Esophagus squamous epithelium (tissue), 5 donors: ENCODE data around the gene TFPT. TPM values are rescaled to one million over a fixed set of nuclear protein-coding genes. Genes with fewer than 3 reads are reported as not detected.

Source experiments
- DNase-seq: peaks from one replicate; lab custom pipeline; 2025; lab: John Stamatoyannopoulos, UW
- H3K27ac ChIP-seq, 4 donors: fragments of 200-600 bp; sonication (generic); one replicate each; pipeline ENCODE4 v1.5.1; 2016 to 2019; ENCODE audit warnings: mild to moderate bottlenecking in 1 of 4
- H3K27me3 ChIP-seq, 4 donors: fragments of 200-600 bp; sonication (generic); 1 replicate in 3 of 4; 2 replicates in 1 of 4; pipeline versions ENCODE4 v1.5.1 to v1.6.0; 2017 to 2021; ENCODE audit warnings: antibody characterized with exemption in 1 of 4
- H3K36me3 ChIP-seq, 3 donors: fragments of 200-600 bp; sonication (generic); one replicate each; pipeline ENCODE4 v1.5.1; 2016 to 2019
- H3K4me1 ChIP-seq, 3 donors: fragments of 200-600 bp; sonication (generic); one replicate each; pipeline ENCODE4 v1.5.1; 2017 to 2019
- H3K4me3 ChIP-seq, 4 donors: fragments of 200-600 bp; sonication (generic); 1 replicate in 3 of 4; 2 replicates in 1 of 4; pipeline ENCODE4 v1.5.1; 2016 to 2019; ENCODE audit warnings: mild to moderate bottlenecking in 2 of 4, moderate library complexity in 1 of 4
- H3K9me3 ChIP-seq, 3 donors: fragments of 200-600 bp; sonication (generic); one replicate each; pipeline ENCODE4 v1.5.1; 2016 to 2019
- POLR2A ChIP-seq, 4 donors: fragments of 450-650 bp; IDR thresholded peaks; one replicate each; pipeline ENCODE4 v1.6.1; 2017; ENCODE audit warnings: antibody characterized with exemption in 4 of 4, mild to moderate bottlenecking in 4 of 4, moderate library complexity in 3 of 4
- WGBS, 2 donors: methylation state at CpG; one replicate each; pipeline ENCODE4 v1.1.5; 2018; 5-methylcytosine and 5-hydroxymethylcytosine counted together
- intact Hi-C: fragments of 100-400 bp; cut with DNase I; formaldehyde crosslinking; loops from one replicate; pipeline ENCODE4 v1.15.0; 2022
- total RNA-seq, 4 donors: library from RNA; depleted of rRNA; stranded (reverse); fragments of >200 nt; gene quantifications; one replicate each; pipeline ENCODE4 v1.1.0, GENCODE V29; 2016
- TF ChIP-seq, protein P1 (sequence below), 6 experiments: fragments of 450-650 bp in 4 of 6; fragments of 200-600 bp in 2 of 6; sonication (generic) in 2 of 6; IDR thresholded peaks; one replicate each; pipeline ENCODE4 v1.5.1; 2016 to 2019; ENCODE audit warnings: antibody characterized with exemption in 6 of 6, mild to moderate bottlenecking in 4 of 6, moderate library complexity in 4 of 6
- donor health status: DM: yes; HTN: yes; CAD: no.

Gene TFPT
- total RNA-seq, 4 donors from 2014 or later = 6.1 to 9.0 (median 7.4) TPM

DNA sequence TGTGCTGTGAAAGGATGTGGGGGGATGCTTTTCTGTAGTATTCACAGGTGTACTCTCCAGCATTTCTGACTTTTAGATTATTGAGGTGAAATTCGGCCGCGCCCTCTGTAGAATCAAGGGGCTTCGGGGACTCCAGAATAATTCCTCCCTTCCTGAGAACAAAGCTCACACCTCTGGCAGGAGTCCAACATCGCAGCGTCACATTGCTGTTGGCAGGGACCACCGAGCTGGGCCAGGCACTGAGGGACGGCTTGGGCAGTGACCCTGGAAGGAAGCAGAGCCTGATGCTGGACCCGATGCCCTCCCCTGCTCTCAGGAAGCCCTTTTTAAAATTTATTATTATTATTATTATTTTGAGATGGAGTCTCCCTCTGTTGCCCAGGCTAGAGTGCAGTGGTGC, 40.6 kb downstream of the TFPT start:
- H3K4me3 ChIP-seq = no peak overlapping the region
- no peaks in the 10 kb centered on the region for H3K36me3 ChIP-seq
- WGBS, 2 donors = 56 to 75% methylated on average over 8 of the region's 9 CpGs
- no peaks in the 10 kb centered on the region for H3K27me3 ChIP-seq
- TF ChIP-seq, protein P1, sequence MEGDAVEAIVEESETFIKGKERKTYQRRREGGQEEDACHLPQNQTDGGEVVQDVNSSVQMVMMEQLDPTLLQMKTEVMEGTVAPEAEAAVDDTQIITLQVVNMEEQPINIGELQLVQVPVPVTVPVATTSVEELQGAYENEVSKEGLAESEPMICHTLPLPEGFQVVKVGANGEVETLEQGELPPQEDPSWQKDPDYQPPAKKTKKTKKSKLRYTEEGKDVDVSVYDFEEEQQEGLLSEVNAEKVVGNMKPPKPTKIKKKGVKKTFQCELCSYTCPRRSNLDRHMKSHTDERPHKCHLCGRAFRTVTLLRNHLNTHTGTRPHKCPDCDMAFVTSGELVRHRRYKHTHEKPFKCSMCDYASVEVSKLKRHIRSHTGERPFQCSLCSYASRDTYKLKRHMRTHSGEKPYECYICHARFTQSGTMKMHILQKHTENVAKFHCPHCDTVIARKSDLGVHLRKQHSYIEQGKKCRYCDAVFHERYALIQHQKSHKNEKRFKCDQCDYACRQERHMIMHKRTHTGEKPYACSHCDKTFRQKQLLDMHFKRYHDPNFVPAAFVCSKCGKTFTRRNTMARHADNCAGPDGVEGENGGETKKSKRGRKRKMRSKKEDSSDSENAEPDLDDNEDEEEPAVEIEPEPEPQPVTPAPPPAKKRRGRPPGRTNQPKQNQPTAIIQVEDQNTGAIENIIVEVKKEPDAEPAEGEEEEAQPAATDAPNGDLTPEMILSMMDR (IDR thresholded peaks at IDR 0.05) = no peak
- no peak for TF ChIP-seq POLR2A (IDR thresholded peaks at IDR 0.05)
- no peak overlapping the region for H3K27ac ChIP-seq
- H3K4me1 ChIP-seq = no peaks in the 10 kb centered on the region
- H3K9me3 ChIP-seq = peaks cover 0 to 5% (median 1%) of the 10 kb centered on the region in 3 donors
- intact Hi-C loops = no loop called here
- DNase-seq = no peak

DNA sequence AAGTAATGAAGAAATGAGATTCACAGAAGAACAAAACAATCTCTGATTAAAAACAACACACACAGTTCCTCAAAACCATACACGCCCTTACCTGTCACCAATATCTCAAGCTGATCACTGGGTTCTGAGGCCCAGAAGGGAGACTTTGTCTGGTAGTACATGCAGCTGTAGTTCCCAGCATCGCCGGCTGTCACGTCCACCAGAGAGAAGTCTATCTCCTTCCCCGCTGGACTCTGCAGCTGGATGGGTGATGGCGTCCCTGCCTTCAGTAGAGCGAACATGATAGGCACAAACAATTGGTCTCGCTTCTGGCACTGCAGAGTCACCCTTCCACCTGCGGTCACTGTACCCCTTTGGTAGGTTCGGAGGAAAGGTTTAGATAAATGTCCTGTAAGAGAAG, 41.6 kb downstream of the TFPT start:
- H3K27ac ChIP-seq = no peak overlapping the region
- H3K4me3 ChIP-seq = no peak overlapping the region
- intact Hi-C loops = no loop called here
- TF ChIP-seq POLR2A (IDR thresholded peaks at IDR 0.05) = no peak
- TF ChIP-seq, protein P1 (IDR thresholded peaks at IDR 0.05) = no peak
- H3K36me3 ChIP-seq = no peaks in the 10 kb centered on the region
- no peaks in the 10 kb centered on the region for H3K4me1 ChIP-seq
- no peak for DNase-seq
- 87 to 89% methylated on average over 9 to 10 of the region's 10 CpGs for WGBS, 2 donors
- peaks cover 0 to 11% (median 9%) of the 10 kb centered on the region in 3 donors for H3K9me3 ChIP-seq
- no peaks in the 10 kb centered on the region for H3K27me3 ChIP-seq

DNA sequence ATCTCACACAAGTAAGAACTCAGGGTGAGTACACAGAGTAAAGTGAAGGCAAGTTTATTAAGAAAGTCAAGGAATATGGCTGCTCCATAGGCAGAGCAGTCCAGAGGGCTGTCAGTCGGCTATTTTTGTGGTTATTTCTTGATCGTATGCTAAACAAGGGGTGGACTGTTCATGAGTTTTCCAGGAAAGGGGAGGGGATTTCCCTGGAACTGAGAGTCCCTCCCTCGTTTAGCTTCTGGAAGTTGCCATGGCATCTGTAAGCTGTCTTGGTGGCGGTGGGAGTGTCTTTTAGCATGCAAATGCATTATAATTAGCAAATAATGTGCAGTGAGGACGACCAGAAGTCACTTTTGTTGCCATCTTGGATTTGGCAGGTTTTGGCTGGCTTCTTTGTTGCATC, 46.0 kb downstream of the TFPT start:
- H3K4me1 ChIP-seq = no peaks in the 10 kb centered on the region
- H3K27ac ChIP-seq = no peak overlapping the region
- H3K9me3 ChIP-seq = peaks cover 0 to 11% (median 9%) of the 10 kb centered on the region in 3 donors
- TF ChIP-seq, protein P1 (IDR thresholded peaks at IDR 0.05) = no peak
- TF ChIP-seq POLR2A (IDR thresholded peaks at IDR 0.05) = no peak
- intact Hi-C loops = no loop called here
- 56 to 68% methylated on average over 5 of the region's 5 CpGs for WGBS, 2 donors
- no peaks in the 10 kb centered on the region for H3K36me3 ChIP-seq
- DNase-seq = no peak
- no peaks in the 10 kb centered on the region for H3K27me3 ChIP-seq
- H3K4me3 ChIP-seq = no peak overlapping the region

DNA sequence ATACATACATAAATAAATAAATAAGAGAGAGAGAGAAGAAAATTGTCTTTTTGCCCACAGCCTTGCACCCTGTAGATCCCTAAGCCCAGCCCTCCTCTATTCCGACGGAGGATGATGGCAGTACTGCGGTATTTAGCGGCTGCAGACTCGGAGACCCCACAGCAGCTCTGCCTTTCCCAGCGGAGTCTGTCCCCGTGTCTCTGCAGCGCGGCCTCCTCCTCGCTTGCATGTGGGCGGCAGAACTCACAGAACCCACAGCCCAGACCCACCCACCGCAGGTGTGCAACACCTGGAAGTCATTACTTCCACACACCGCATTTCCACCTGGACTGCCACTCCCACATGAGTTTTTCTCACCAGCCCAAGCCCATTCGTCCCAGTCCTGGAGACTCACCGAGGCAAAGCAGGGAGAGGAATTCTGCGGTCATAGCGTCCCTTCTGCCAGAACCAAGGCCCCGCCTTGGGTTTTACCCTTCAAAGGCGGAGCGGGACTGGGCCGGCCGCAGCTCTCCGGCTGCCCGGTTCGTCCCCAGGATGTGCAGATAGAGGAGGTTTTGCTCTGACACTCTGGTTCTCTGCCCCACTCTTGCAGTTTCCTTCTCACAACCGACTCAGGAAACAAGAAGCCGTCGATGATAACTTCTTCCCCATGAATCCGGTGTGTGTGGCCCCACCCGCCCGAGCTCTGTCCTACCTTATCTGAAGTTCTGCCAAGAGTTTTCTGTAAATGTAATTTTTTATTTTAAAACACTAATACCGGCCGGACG, 51.9 kb downstream of the TFPT start, which contains the start of gene VSTM1:
Gene VSTM1 (minus strand): TSS at position 548 of the 767 bp plus-strand sequence. CDS start 120 bp downstream, at position 428.
- WGBS, 2 donors = 71 to 81% methylated on average over 29 to 34 of the region's 34 CpGs
- intact Hi-C loops = no loop called here
- TF ChIP-seq, protein P1 (IDR thresholded peaks at IDR 0.05) = no peak
- TF ChIP-seq POLR2A (IDR thresholded peaks at IDR 0.05) = no peak

DNA sequence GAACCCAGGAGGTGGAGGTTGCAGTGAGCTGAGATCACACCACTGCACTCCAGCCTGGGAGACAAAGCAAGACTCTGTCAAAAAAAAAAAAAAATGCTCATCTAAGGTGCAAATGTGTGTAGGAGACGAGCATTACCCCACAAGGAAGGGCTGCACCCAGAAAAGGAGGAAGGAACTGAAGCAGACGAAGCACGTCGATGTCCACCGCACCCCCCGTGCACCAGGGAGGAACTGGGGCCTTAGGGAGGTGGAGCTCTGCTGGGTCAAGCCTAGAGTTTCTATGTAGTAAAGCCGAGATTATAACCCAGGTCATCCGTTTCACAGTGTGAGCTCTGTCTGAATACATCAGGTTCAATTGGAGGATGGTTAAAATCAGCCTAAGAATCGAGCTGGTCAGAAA, 52.8 kb downstream of the TFPT start:
- Histone ChIP-seq H3K27me3 (peaks cover 0 to 16% (median 0%) of the 10 kb centered on the region in 4 donors), H3K9me3 (no peaks in the 10 kb centered on the region), H3K27ac (no peak overlapping the region), H3K4me3 (no peak overlapping the region), H3K4me1 (no peaks in the 10 kb centered on the region), H3K36me3 (no peaks in the 10 kb centered on the region)
- intact Hi-C loops = no loop called here
- no peak for DNase-seq
- WGBS, 2 donors = 48 to 68% methylated on average over 8 of the region's 9 CpGs
- TF ChIP-seq POLR2A (IDR thresholded peaks at IDR 0.05) = no peak
- TF ChIP-seq, protein P1 (IDR thresholded peaks at IDR 0.05) = no peak

More for the DNA sequence above, 51.9 kb downstream of the TFPT start, which contains the start of gene VSTM1:
- Histone ChIP-seq H3K36me3 (no peaks in the 10 kb centered on the region), H3K27ac (no peak within 1 kb of the TSS), H3K4me3 (no peak within 1 kb of the TSS), H3K27me3 (peaks cover 0 to 16% (median 0%) of the 10 kb centered on the region in 4 donors), H3K4me1 (no peaks in the 10 kb centered on the region), H3K9me3 (no peaks in the 10 kb centered on the region)
- no peak for DNase-seq
